ENCODE results near the gene DPYSL4. TPM values are rescaled to one million over a fixed set of nuclear protein-coding genes. Genes with fewer than 3 reads are reported as not detected.

Gene DPYSL4
- total RNA-seq, 2 experiments from 2014 or later = 15.0 to 15.2 TPM

GRCh38 chr10:132195366-132196075, 8.8 kb downstream of the DPYSL4 start:
- Mint-ChIP-seq H3K9me3 (ENCODE audit: low read depth) (no peaks in the 10 kb centered on the region), H3K36me3 (ENCODE audit: low read depth) (no peaks in the 10 kb centered on the region), H3K27ac (no peak overlapping the region), H3K4me3 (no peak overlapping the region), H3K27me3 (no peaks in the 10 kb centered on the region), H3K4me1 (no peaks in the 10 kb centered on the region)
- intact Hi-C loops (cut with DNase I, micrococcal nuclease) = no loop called here
- ATAC-seq (no peak), DNase-seq (no peak)
- CTCF ChIA-PET = no interaction called here
- POLR2A ChIA-PET = no interaction called here

GRCh38 chr10:132196178-132197113, 9.7 kb downstream of the DPYSL4 start:
- Mint-ChIP-seq H3K36me3 (ENCODE audit: low read depth) (no peaks in the 10 kb centered on the region), H3K27ac (no peak overlapping the region), H3K27me3 (no peaks in the 10 kb centered on the region), H3K9me3 (ENCODE audit: low read depth) (no peaks in the 10 kb centered on the region), H3K4me1 (no peaks in the 10 kb centered on the region), H3K4me3 (no peak overlapping the region)
- intact Hi-C loops (cut with DNase I, micrococcal nuclease) = no loop called here
- ChIA-PET CTCF (no interaction called here), POLR2A (no interaction called here)
- DNase-seq (no peak), ATAC-seq (no peak)

- Mint-ChIP-seq H3K27me3 (no peaks in the 10 kb centered on the region), H3K4me3 (no peak overlapping the region), H3K27ac (no peak overlapping the region), H3K36me3 (ENCODE audit: low read depth) (no peaks in the 10 kb centered on the region), H3K4me1 (no peaks in the 10 kb centered on the region), H3K9me3 (ENCODE audit: low read depth) (no peaks in the 10 kb centered on the region)
- intact Hi-C loops (cut with DNase I, micrococcal nuclease) = no loop called here
- ATAC-seq (no peak), DNase-seq (no peak)
- ChIA-PET CTCF (interaction anchor here (0.6 kb wide), 1 partner anchor 127 kb away, joined by 4 read pairs; no protein-coding TSS in a partner anchor), POLR2A (no interaction called here)
Measured at GRCh38 chr10:132197271-132198067, 10.7 kb downstream of the DPYSL4 start.

- ChIA-PET POLR2A (no interaction called here), CTCF (interaction anchor here (0.6 kb wide), 1 partner anchor 128 kb away, joined by 4 read pairs; no protein-coding TSS in a partner anchor)
- H3K27me3 Mint-ChIP-seq = no peaks in the 10 kb centered on the region
- DNase-seq = no peak
- no peak overlapping the region for H3K27ac Mint-ChIP-seq
- intact Hi-C loops (cut with DNase I, micrococcal nuclease) = no loop called here
- no peak overlapping the region for H3K4me3 Mint-ChIP-seq
- no peaks in the 10 kb centered on the region for H3K4me1 Mint-ChIP-seq
- no peaks in the 10 kb centered on the region for H3K36me3 Mint-ChIP-seq (ENCODE audit: low read depth)
- no peaks in the 10 kb centered on the region for H3K9me3 Mint-ChIP-seq (ENCODE audit: low read depth)
- no peak for ATAC-seq
Measured at GRCh38 chr10:132198068-132198370, 11.3 kb downstream of the DPYSL4 start.

- intact Hi-C loops (cut with DNase I, micrococcal nuclease) = no loop called here
- ChIA-PET POLR2A (no interaction called here), CTCF (interaction anchor here (0.6 kb wide), 1 partner anchor 128 kb away, joined by 4 read pairs; no protein-coding TSS in a partner anchor)
- DNase-seq = no peak
- no peaks in the 10 kb centered on the region for H3K27me3 Mint-ChIP-seq
- H3K27ac Mint-ChIP-seq = no peak overlapping the region
- no peaks in the 10 kb centered on the region for H3K9me3 Mint-ChIP-seq (ENCODE audit: low read depth)
- no peak overlapping the region for H3K4me3 Mint-ChIP-seq
- ATAC-seq = no peak
- H3K36me3 Mint-ChIP-seq (ENCODE audit: low read depth) = no peaks in the 10 kb centered on the region
- H3K4me1 Mint-ChIP-seq = no peaks in the 10 kb centered on the region
Measured at GRCh38 chr10:132198381-132199181, 11.8 kb downstream of the DPYSL4 start.

- no peak overlapping the region for H3K27ac Mint-ChIP-seq
- ChIA-PET CTCF (no interaction called here), POLR2A (no interaction called here)
- no peaks in the 10 kb centered on the region for H3K4me1 Mint-ChIP-seq
- DNase-seq (no peak), ATAC-seq (no peak)
- H3K9me3 Mint-ChIP-seq (ENCODE audit: low read depth) = no peaks in the 10 kb centered on the region
- H3K36me3 Mint-ChIP-seq (ENCODE audit: low read depth) = no peaks in the 10 kb centered on the region
- H3K27me3 Mint-ChIP-seq = no peaks in the 10 kb centered on the region
- intact Hi-C loops (cut with DNase I, micrococcal nuclease) = no loop called here
- H3K4me3 Mint-ChIP-seq = no peak overlapping the region
Measured at GRCh38 chr10:132199268-132199853, 12.6 kb downstream of the DPYSL4 start.

- ChIA-PET POLR2A (no interaction called here), CTCF (no interaction called here)
- H3K4me1 Mint-ChIP-seq = no peaks in the 10 kb centered on the region
- intact Hi-C loops (cut with DNase I, micrococcal nuclease) = no loop called here
- H3K36me3 Mint-ChIP-seq (ENCODE audit: low read depth) = no peaks in the 10 kb centered on the region
- H3K9me3 Mint-ChIP-seq (ENCODE audit: low read depth) = no peaks in the 10 kb centered on the region
- ATAC-seq (no peak), DNase-seq (no peak)
- H3K4me3 Mint-ChIP-seq = no peak overlapping the region
- H3K27me3 Mint-ChIP-seq = no peaks in the 10 kb centered on the region
- H3K27ac Mint-ChIP-seq = no peak overlapping the region
Measured at GRCh38 chr10:132199854-132200311, 13.1 kb downstream of the DPYSL4 start.

- POLR2A ChIA-PET = no interaction called here
- H3K27me3 Mint-ChIP-seq = no peaks in the 10 kb centered on the region
- ATAC-seq = no peak
- H3K36me3 Mint-ChIP-seq (ENCODE audit: low read depth) = no peaks in the 10 kb centered on the region
- H3K27ac Mint-ChIP-seq = no peak overlapping the region
- CTCF ChIA-PET = no interaction called here
- no peak for DNase-seq
- intact Hi-C loops (cut with DNase I, micrococcal nuclease) = no loop called here
- no peaks in the 10 kb centered on the region for H3K9me3 Mint-ChIP-seq (ENCODE audit: low read depth)
- no peak overlapping the region for H3K4me3 Mint-ChIP-seq
- no peaks in the 10 kb centered on the region for H3K4me1 Mint-ChIP-seq
Measured at GRCh38 chr10:132200344-132201110, 13.8 kb downstream of the DPYSL4 start.

GRCh38 chr10:132201111-132201969, 14.6 kb downstream of the DPYSL4 start:
- CTCF ChIA-PET = no interaction called here
- H3K4me3 Mint-ChIP-seq = no peak overlapping the region
- no peaks in the 10 kb centered on the region for H3K27me3 Mint-ChIP-seq
- no peak for DNase-seq
- no peaks in the 10 kb centered on the region for H3K4me1 Mint-ChIP-seq
- H3K27ac Mint-ChIP-seq = no peak overlapping the region
- no peaks in the 10 kb centered on the region for H3K36me3 Mint-ChIP-seq (ENCODE audit: low read depth)
- POLR2A ChIA-PET = no interaction called here
- no peak for ATAC-seq
- intact Hi-C loops (cut with DNase I, micrococcal nuclease) = no loop called here
- no peaks in the 10 kb centered on the region for H3K9me3 Mint-ChIP-seq (ENCODE audit: low read depth)
